ENCODE measurements around the gene SYT7. TPM values are rescaled to one million over a fixed set of nuclear protein-coding genes. Genes with fewer than 3 reads are reported as not detected.

SYT7 gene
- polyA plus RNA-seq, 1 donor: 3.4 TPM

- DNase-seq: no peak
These were observed 1.1 kb downstream of the SYT7 start for GRCh38 chr11:61579676-61580270.

- no peak for DNase-seq
These were observed 1.8 kb downstream of the SYT7 start for GRCh38 chr11:61578819-61579675.

GRCh38 chr11:61577383-61578118 is 3.3 kb downstream of the SYT7 start:
- no peak for DNase-seq

GRCh38 chr11:61575886-61576861 is 4.7 kb downstream of the SYT7 start:
- no peak for DNase-seq

DNA sequence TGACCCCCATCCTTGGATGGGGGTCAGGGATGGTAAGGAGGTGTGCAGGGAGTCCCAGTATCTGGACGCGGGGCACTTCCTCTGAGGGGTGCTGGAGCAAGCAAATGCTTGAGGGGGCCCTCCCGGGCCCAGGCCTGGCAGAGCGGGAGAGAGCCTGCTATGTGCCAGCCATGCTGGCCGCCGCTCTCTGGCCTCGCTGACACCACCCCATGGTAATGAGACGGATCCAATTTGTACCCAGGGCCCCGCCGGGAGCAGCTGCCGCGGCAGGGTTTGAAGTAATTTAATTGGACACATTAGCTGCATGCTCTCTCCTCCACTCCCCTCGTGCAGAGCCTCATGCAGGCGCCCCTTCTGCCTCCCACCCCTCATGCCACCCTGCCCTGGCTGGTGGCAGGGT is 6.3 kb downstream of the SYT7 start:
- no peak for DNase-seq

DNA sequence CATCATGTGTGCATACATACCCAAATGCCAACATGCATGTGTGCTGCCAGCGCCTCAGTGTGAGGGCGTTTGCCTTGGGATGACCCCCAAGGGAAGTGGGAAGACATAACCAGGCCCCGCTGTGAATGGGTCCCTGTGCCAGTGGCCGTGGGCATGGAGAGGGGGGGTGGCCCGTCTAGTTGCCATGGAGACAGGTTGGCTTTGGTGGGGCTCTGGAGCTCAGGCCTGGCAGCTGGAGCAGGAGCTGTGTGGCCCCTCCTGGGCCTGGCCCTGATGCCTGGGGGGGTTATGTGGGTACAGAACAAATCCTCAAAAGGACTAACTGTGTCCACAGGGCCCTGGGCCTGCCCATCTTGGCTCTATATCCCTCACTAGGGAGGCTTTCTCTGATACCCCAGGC is 8.0 kb downstream of the SYT7 start:
- no peak for DNase-seq

GRCh38 chr11:61571869-61572268 is 9.0 kb downstream of the SYT7 start:
- no peak for DNase-seq

- DNase-seq: no peak
These were observed 9.5 kb downstream of the SYT7 start for GRCh38 chr11:61571337-61571736.

- DNase-seq: no peak
These were observed 11.2 kb downstream of the SYT7 start for GRCh38 chr11:61569701-61570100.

DNA sequence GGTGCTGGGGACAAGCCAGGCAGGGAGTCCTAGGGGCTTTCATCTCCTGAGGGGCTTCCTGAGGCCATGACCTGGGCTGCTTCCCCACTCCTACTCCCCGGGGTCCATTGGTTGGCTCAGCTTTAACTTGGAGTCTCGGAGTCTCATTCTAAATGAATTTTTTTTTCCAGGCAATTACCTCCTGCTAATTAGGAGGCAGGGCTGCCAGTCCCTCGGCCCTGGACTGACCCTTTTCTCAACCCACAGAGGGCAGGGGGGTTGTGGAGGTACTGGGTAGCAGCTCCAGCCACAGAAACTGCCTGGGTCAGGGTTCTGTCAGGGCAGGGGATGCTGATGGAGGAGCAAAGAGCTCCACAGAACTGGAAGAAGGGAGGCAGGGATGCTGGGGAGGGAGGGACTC is 11.9 kb downstream of the SYT7 start:
- no peak for DNase-seq

DNA sequence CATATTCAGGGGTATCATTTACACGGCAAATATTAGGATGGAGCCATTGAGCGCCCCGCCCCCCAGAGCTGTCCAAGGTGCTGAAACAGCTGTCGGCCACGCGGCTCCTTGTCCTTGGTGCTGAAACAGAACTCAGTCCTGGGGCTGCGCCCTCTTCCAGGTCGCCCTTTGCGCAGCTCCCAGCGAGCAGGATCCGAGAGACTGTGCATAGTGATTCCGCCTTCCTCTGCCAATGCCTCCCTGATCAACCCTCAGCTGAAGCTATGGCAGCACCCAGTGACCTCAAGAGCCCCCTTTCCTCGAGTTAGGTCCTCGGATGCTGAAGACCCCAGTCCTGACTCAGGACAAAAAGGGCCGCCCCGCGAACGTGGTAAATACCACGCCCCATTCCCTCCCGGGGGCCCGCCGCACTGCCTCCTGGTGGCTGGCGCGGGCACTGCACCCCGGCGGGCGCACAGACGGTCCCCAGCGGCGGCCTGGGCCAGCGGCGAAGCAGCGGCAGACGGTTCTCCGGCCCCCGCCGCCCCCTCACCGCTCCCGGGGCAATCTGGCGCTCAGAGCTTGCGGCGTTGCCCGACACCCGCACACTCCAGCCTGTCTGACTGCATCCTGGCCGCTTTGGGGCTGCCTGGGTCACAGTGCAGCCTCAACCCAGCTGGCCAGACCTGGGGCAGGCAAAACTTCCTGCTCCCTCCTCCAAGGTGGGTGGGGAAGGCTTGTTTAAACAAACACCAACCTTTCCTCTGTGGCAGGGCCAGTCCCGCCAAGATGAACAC is 13.4 kb downstream of the SYT7 start:
- DNase-seq: peak; percentile 85

DNA sequence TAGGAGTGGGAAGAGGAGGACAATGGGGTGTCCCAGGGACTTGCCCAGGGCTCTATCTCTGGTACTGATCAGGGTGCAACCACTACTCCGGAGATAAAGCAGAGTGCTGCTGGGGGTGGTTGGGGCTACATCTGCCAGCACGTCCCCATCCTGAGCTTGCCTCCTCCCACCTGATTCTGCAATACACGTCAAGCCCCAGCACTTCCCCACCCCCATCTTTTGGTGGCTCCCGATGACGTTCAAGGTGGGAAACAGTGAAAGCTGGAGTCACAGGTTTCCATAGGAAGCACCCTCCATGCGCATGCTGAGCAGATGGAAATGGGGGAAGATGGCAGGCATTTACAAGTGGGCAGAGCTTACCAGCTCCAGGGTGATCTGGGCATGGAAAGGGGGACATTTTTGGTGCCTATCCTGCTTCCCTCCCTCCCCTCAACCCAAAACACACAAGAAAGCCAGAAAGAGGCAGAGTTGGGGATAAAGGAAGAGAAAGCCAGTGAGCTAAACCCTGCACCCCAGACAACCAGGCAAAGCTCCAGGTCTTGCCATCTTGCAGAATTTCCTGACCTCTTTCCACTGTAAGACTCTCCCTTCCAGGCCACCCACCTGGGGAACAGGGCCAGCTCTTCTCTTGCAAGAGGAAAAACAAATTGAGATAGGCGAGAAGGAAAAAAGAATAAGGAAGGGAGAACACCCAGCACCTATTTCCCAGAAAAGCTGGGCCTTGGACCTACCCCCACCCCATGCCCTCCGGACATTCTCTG is 15.8 kb downstream of the SYT7 start:
- DNase-seq: no peak

- no peak for DNase-seq
These were observed 20.1 kb downstream of the SYT7 start for GRCh38 chr11:61560751-61561150.

DNA sequence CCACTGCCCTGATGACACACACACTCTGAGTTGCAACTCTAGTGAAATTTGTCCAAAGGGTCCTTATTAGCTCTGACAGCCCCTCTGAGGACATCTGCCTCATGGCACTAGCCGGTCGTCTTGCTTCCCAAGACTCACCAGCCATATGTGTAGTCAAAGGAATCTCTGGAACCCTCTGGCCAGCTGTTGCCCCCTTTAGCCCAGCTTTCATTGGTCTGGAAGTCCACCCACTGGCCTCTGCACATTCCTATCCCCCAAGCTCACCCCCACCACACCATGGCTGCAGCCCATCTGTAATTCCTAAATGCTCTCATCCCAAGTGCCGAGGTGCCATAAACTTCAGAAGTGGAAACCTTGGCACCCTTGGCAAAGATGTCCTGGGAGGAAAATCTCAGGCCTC is 24.3 kb downstream of the SYT7 start:
- no peak for DNase-seq

GRCh38 chr11:61555978-61556377 is 24.9 kb downstream of the SYT7 start:
- DNase-seq: no peak

DNA sequence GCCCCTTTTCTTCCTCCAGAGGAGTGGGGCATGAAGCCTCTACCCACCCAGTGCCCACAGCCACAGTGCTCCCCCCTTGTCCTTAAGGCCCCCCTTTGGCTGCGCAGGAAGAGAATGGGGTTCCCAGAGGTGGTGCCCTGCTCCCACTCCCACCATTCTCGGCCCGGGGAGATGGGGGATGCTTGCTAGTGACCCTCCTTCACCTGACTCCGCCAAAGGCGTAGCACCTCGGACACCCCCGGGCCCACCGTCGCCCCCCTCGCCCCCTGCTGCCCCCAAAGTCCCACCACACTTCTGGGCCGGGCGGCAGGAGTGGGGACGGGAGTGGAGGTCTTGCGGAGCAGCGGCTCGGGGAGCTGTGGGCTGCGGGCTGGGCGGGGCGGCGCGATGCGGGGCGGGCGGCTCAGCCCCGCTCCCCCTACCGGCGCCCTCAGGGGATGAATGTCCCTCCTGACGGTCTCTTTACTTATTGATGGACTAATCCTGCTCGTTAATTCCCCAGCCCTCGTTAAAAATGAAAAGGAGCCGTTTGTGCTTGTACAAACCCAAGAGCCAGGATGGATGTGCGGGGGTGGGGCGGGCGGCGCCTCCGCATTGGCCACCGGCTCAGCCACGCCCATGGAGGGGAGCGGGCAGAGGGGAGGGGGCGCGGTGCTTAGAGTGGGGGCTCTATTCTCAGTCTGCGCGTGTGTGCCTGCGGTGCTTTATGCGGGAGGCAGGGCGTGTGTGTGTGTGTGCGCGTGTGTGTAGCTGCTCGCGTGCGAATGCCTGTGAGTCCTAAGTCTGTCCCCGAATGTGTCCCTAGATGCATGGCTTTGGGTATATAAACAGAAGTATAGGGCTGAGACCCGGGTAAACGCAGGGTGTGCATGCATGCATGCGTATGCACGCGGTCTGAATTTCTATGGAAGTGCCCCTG is 25.6 kb downstream of the SYT7 start:
- DNase-seq: no peak

GRCh38 chr11:61554172-61554988 is 26.5 kb downstream of the SYT7 start:
- no peak for DNase-seq

DNA sequence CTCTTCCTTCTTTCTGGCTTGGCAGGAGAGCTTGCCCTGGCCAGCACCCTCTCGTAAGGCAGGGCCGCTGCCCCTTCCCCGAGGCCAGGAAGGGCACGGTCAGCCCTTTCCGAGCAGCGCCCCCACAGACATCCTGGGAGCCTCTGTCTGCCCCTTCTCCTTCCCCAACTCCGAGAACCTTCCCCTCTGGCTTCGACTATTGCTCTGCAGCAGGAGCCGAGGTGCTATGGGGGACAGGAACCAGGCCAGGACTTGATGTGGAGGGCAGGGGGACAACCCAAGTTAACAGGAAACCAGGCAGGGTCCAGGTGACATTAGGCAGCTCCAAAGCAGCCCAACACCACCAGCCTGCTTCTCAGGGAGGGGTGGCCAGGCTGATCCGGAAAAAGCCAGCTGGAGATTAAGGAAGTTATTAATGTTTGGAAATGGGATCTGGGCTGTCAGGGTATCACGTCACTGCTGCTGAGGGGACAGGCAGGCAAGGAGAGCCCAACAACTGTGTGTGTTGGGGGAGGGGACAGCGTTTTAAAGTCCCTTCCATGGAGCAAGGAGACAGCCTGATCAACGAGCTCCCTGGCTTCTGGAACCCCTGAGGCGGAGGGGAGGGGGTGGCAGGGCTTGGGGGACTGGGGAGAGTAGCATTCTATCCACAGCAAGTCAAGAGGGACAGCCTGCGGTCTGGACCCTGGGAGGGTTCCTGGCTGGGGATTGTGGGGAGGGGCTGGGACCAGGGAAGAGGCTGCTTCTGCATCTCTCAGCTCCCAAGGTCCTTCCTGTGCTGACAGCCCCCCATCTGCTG is 27.3 kb downstream of the SYT7 start:
- no peak for DNase-seq

Data from hindlimb muscle (tissue), 1 donor.